Trophoblast cell (in vitro differentiated cells and primary cell): ENCODE data around the gene HDGFL3.

Experiments
- DNase-seq, 2 donors: peaks; one replicate each; pipeline ENCODE4 v3.0.0-alpha.2; 2016
- H2AFZ ChIP-seq: 2 replicates; pipeline ENCODE4 v1.6.1; 2013; ENCODE audit warnings: low read length, moderate library complexity, mild to moderate bottlenecking; ENCODE audit not compliant: insufficient read depth, poor library complexity
- H2AK5ac ChIP-seq: 2 replicates; pipeline ENCODE4 v1.6.1; 2013; ENCODE audit warnings: mild to moderate bottlenecking, low read length
- H2BK120ac ChIP-seq: 2 replicates; pipeline ENCODE4 v1.6.1; 2013; ENCODE audit warnings: low read length, mild to moderate bottlenecking, moderate library complexity; ENCODE audit not compliant: insufficient read depth, poor library complexity
- H2BK12ac ChIP-seq: 2 replicates; pipeline ENCODE4 v1.6.1; 2013; ENCODE audit warnings: mild to moderate bottlenecking, low read length, moderate library complexity
- H2BK5ac ChIP-seq: 2 replicates; pipeline ENCODE4 v1.6.1; 2013; ENCODE audit warnings: low read length, low read depth, moderate library complexity, mild to moderate bottlenecking; ENCODE audit not compliant: poor library complexity
- H3K14ac ChIP-seq: 2 replicates; pipeline ENCODE4 v1.6.1; 2013; ENCODE audit warnings: mild to moderate bottlenecking, low read length
- H3K18ac ChIP-seq: 2 replicates; pipeline ENCODE4 v1.6.1; 2013; ENCODE audit warnings: mild to moderate bottlenecking, low read length
- H3K23ac ChIP-seq: 2 replicates; pipeline ENCODE4 v1.6.1; 2013; ENCODE audit warnings: low read length
- H3K27ac ChIP-seq: 2 replicates; pipeline ENCODE4 v1.5.1; 2013; ENCODE audit warnings: low read depth, mild to moderate bottlenecking, inconsistent platforms, low read length, moderate library complexity
- H3K27me3 ChIP-seq: 2 replicates; pipeline ENCODE4 v1.6.1; 2013; ENCODE audit warnings: inconsistent platforms, mild to moderate bottlenecking, low read length, moderate library complexity; ENCODE audit not compliant: insufficient read depth
- H3K36me3 ChIP-seq, 2 experiments: 1 replicate in 1 of 2; 2 replicates in 1 of 2; pipeline ENCODE4 v1.6.1; 2013; ENCODE audit warnings: low read length in 2 of 2, mild to moderate bottlenecking in 2 of 2, moderate library complexity in 1 of 2; ENCODE audit not compliant: insufficient read depth in 2 of 2, control insufficient read depth in 1 of 2
- H3K4ac ChIP-seq: 2 replicates; pipeline ENCODE4 v1.6.1; 2013; ENCODE audit warnings: low read depth, mild to moderate bottlenecking, low read length, moderate library complexity
- H3K4me1 ChIP-seq, 2 experiments: 1 replicate in 1 of 2; 2 replicates in 1 of 2; pipeline ENCODE4 v1.6.1; 2013; ENCODE audit warnings: low read length in 2 of 2, mild to moderate bottlenecking in 2 of 2, moderate library complexity in 1 of 2; ENCODE audit not compliant: insufficient read depth in 2 of 2, control insufficient read depth in 1 of 2
- H3K4me2 ChIP-seq: 2 replicates; pipeline ENCODE4 v1.6.1; 2013; ENCODE audit warnings: inconsistent platforms, mild to moderate bottlenecking, low read length, moderate library complexity
- H3K4me3 ChIP-seq: 2 replicates; pipeline ENCODE4 v1.5.1; 2013; ENCODE audit warnings: mild to moderate bottlenecking, low read depth, low read length, inconsistent platforms
- H3K79me1 ChIP-seq: one replicate; pipeline ENCODE4 v1.6.1; 2013; ENCODE audit warnings: low read length
- H3K79me2 ChIP-seq: 2 replicates; pipeline ENCODE4 v1.6.1; 2013; ENCODE audit warnings: low read length, mild to moderate bottlenecking; ENCODE audit not compliant: control insufficient read depth, insufficient read depth, poor library complexity
- H3K9ac ChIP-seq: 2 replicates; pipeline ENCODE4 v1.6.1; 2013; ENCODE audit warnings: mild to moderate bottlenecking, low read length
- H3K9me3 ChIP-seq: 2 replicates; pipeline ENCODE4 v1.6.1; 2013; ENCODE audit warnings: low read depth, mild to moderate bottlenecking, control low read depth, inconsistent platforms, low read length; ENCODE audit not compliant: insufficient read depth
- H4K12ac ChIP-seq: 2 replicates; pipeline ENCODE4 v1.6.1; 2013; ENCODE audit warnings: low read depth, mild to moderate bottlenecking, low read length, moderate library complexity
- H4K8ac ChIP-seq: 2 replicates; pipeline ENCODE4 v1.6.1; 2013; ENCODE audit warnings: low read depth, mild to moderate bottlenecking, low read length, moderate library complexity
- H4K91ac ChIP-seq: one replicate; pipeline ENCODE4 v1.6.1; 2013; ENCODE audit warnings: low read depth, mild to moderate bottlenecking, low read length, moderate library complexity
- WGBS: extraction: QIAGEN DNeasy Blood & Tissue Kit; methylation state at CpG from one replicate; pipeline ENCODE4 v1.1.7; 2013; ENCODE audit warnings: missing lambda C conversion rate; ENCODE audit not compliant: insufficient read length, insufficient coverage; ENCODE audit errors: extremely low coverage; 5-methylcytosine and 5-hydroxymethylcytosine counted together

Gene HDGFL3

DNA sequence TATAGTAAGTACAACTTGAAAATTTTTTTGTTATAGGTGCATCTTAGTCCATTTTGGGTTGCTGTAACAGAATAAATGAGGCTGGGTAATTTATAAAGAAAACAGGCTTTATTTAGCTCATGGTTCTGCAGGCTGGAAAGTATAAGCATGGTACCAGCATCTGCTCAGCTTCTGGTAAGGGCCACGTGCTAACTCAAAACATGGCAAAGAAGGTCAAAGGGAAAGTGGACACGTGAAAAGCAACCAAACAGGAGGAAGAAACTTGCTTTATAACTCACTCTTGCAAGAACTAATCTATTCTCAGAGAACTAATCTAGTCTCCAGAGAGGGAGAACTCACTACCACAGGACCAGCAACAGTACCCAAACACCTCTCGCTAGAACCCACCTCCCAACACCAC is 9.1 kb downstream of the HDGFL3 start:
- H3K36me3 ChIP-seq, result no peaks in the 10 kb centered on the region
- H3K27ac ChIP-seq, result no peak overlapping the region
- no peaks in the 10 kb centered on the region for H3K9me3 ChIP-seq
- H2BK120ac ChIP-seq, result no peak overlapping the region
- H3K27me3 ChIP-seq, result no peaks in the 10 kb centered on the region
- no peak overlapping the region for H2AFZ ChIP-seq
- no peak overlapping the region for H3K4me2 ChIP-seq
- no peak overlapping the region for H3K18ac ChIP-seq
- no peaks in the 10 kb centered on the region for H3K4me1 ChIP-seq
- no peak overlapping the region for H2BK12ac ChIP-seq
- H2BK5ac ChIP-seq, result no peak overlapping the region
- no peak overlapping the region for H4K8ac ChIP-seq
- no peak overlapping the region for H4K12ac ChIP-seq
- no CpG with 5 or more reads among the region's 3 CpGs for WGBS
- H4K91ac ChIP-seq, result no peak overlapping the region
- H3K4me3 ChIP-seq, result no peak overlapping the region
- no peak overlapping the region for H3K4ac ChIP-seq
- H3K79me1 ChIP-seq, result no peaks in the 10 kb centered on the region
- peak in 1 of 2 donors; percentile 18 for DNase-seq
- no peaks in the 10 kb centered on the region for H3K79me2 ChIP-seq
- no peak overlapping the region for H3K14ac ChIP-seq
- no peak overlapping the region for H3K9ac ChIP-seq
- H2AK5ac ChIP-seq, result no peak overlapping the region
- no peak overlapping the region for H3K23ac ChIP-seq

DNA sequence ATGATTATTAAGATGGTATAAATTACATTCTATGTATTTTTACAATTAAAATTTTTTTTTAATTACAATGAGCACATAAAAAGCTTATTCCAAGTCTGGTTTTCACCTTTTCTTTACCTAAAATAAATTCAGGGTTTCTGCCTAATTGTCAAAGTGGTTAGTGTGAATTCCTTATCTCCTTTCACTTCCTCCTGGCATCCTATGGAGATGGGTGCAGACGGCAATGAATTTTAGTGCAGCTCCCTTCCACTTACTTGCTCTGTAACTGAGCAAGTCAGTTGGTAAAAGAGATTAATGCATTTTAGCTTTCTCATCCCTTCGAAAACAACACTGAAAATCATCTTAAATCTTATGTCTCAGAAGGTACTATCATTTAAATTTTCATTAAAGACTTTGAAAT is 13.1 kb downstream of the HDGFL3 start:
- H3K27ac ChIP-seq, result no peak overlapping the region
- H3K79me1 ChIP-seq, result no peaks in the 10 kb centered on the region
- no peak overlapping the region for H3K9ac ChIP-seq
- no peak overlapping the region for H2BK12ac ChIP-seq
- H3K4me1 ChIP-seq, result no peaks in the 10 kb centered on the region
- no peak overlapping the region for H2AFZ ChIP-seq
- no peak for DNase-seq
- H3K23ac ChIP-seq, result no peak overlapping the region
- H3K27me3 ChIP-seq, result no peaks in the 10 kb centered on the region
- H3K4me3 ChIP-seq, result no peak overlapping the region
- no peak overlapping the region for H3K14ac ChIP-seq
- no peak overlapping the region for H4K8ac ChIP-seq
- no peak overlapping the region for H4K12ac ChIP-seq
- no peaks in the 10 kb centered on the region for H3K9me3 ChIP-seq
- H2BK5ac ChIP-seq, result no peak overlapping the region
- no peak overlapping the region for H3K4me2 ChIP-seq
- no peak overlapping the region for H2BK120ac ChIP-seq
- no peak overlapping the region for H4K91ac ChIP-seq
- H3K79me2 ChIP-seq, result no peaks in the 10 kb centered on the region
- H3K36me3 ChIP-seq, result no peaks in the 10 kb centered on the region
- WGBS, result no CpG with 5 or more reads among the region's 2 CpGs
- H3K4ac ChIP-seq, result no peak overlapping the region
- H3K18ac ChIP-seq, result no peak overlapping the region
- no peak overlapping the region for H2AK5ac ChIP-seq

GRCh38 chr15:83193721-83194120 is 13.9 kb downstream of the HDGFL3 start:
- Histone ChIP-seq H3K4ac (peak overlapping the region; percentile 69), H4K12ac (no peak overlapping the region), H4K91ac (no peak overlapping the region), H2AK5ac (no peak overlapping the region), H2AFZ (no peak overlapping the region), H4K8ac (no peak overlapping the region), H2BK5ac (no peak overlapping the region), H3K18ac (no peak overlapping the region), H3K36me3 (no peaks in the 10 kb centered on the region), H3K9me3 (no peaks in the 10 kb centered on the region), H3K4me3 (no peak overlapping the region), H3K9ac (no peak overlapping the region), H3K14ac (no peak overlapping the region), H3K27ac (no peak overlapping the region), H2BK120ac (no peak overlapping the region), H3K79me2 (no peaks in the 10 kb centered on the region), H3K27me3 (no peaks in the 10 kb centered on the region), H2BK12ac (no peak overlapping the region), H3K23ac (no peak overlapping the region), H3K4me1 (no peaks in the 10 kb centered on the region), H3K79me1 (no peaks in the 10 kb centered on the region), H3K4me2 (no peak overlapping the region)
- DNase-seq, result no peak
- WGBS, result no CpG with 5 or more reads among the region's 2 CpGs

- H3K36me3 ChIP-seq, result no peaks in the 10 kb centered on the region
- no CpG with 5 or more reads among the region's 2 CpGs for WGBS
- H2AK5ac ChIP-seq, result no peak overlapping the region
- no peak overlapping the region for H3K4me2 ChIP-seq
- no peak overlapping the region for H3K4ac ChIP-seq
- no peak overlapping the region for H3K18ac ChIP-seq
- no peaks in the 10 kb centered on the region for H3K27me3 ChIP-seq
- no peak overlapping the region for H3K14ac ChIP-seq
- no peak for DNase-seq
- H3K9me3 ChIP-seq, result no peaks in the 10 kb centered on the region
- no peak overlapping the region for H3K27ac ChIP-seq
- no peak overlapping the region for H4K12ac ChIP-seq
- no peak overlapping the region for H2BK5ac ChIP-seq
- H2BK120ac ChIP-seq, result no peak overlapping the region
- no peak overlapping the region for H2AFZ ChIP-seq
- no peaks in the 10 kb centered on the region for H3K79me2 ChIP-seq
- H4K8ac ChIP-seq, result no peak overlapping the region
- H3K4me3 ChIP-seq, result no peak overlapping the region
- H3K23ac ChIP-seq, result no peak overlapping the region
- no peak overlapping the region for H2BK12ac ChIP-seq
- no peaks in the 10 kb centered on the region for H3K4me1 ChIP-seq
- H3K79me1 ChIP-seq, result no peaks in the 10 kb centered on the region
- no peak overlapping the region for H4K91ac ChIP-seq
- no peak overlapping the region for H3K9ac ChIP-seq
Measured at GRCh38 chr15:83192742-83193141, 14.9 kb downstream of the HDGFL3 start.
